Esophagus muscularis mucosa (tissue), 4 donors: ENCODE results near the gene SPRR2B.

Source experiments
- EP300 ChIP-seq: sonication (generic); formaldehyde crosslinking; IDR thresholded peaks from one replicate; pipeline ENCODE4 v1.6.1; 2017; ENCODE audit warnings: antibody characterized with exemption
- POLR2A ChIP-seq: fragments of 450-650 bp; IDR thresholded peaks from one replicate; pipeline ENCODE4 v1.6.1; 2017; ENCODE audit warnings: antibody characterized with exemption, moderate library complexity, mild to moderate bottlenecking, low read depth
- POLR2AphosphoS5 ChIP-seq, 2 donors: sonication (generic); formaldehyde crosslinking; IDR thresholded peaks; one replicate each; pipeline ENCODE4 v1.6.1; 2017; ENCODE audit warnings: antibody characterized with exemption in 2 of 2
- TF ChIP-seq, protein P1 (sequence below), 3 experiments: fragments of 200-600 bp in 2 of 3; fragments of 450-650 bp in 1 of 3; sonication (generic) in 2 of 3; IDR thresholded peaks; one replicate each; pipeline ENCODE4 v1.5.1; 2017 to 2019; ENCODE audit warnings: antibody characterized with exemption in 3 of 3, mild to moderate bottlenecking in 2 of 3, moderate library complexity in 1 of 3

DNA sequence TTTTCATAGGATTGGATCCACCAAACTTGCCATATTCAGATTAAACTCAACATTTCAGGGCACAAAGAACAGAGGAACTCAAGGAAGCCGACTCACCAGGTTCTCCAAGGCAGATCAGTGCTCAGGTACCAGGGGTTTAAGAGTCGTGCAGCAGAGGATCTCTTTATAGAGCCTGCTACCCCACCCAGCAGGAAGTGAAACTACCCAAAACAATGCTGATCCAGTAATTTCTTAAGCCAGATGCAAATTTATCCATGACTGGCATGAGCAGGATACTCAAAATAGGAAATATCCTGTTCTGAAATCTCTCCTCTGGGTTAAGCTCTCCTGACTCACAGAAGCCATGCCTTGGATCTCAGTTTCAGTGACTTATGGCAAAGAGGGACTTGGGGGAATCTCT, 14.0 kb downstream of the SPRR2B start, which contains the start of gene SPRR2A:
- TF ChIP-seq, protein P1, sequence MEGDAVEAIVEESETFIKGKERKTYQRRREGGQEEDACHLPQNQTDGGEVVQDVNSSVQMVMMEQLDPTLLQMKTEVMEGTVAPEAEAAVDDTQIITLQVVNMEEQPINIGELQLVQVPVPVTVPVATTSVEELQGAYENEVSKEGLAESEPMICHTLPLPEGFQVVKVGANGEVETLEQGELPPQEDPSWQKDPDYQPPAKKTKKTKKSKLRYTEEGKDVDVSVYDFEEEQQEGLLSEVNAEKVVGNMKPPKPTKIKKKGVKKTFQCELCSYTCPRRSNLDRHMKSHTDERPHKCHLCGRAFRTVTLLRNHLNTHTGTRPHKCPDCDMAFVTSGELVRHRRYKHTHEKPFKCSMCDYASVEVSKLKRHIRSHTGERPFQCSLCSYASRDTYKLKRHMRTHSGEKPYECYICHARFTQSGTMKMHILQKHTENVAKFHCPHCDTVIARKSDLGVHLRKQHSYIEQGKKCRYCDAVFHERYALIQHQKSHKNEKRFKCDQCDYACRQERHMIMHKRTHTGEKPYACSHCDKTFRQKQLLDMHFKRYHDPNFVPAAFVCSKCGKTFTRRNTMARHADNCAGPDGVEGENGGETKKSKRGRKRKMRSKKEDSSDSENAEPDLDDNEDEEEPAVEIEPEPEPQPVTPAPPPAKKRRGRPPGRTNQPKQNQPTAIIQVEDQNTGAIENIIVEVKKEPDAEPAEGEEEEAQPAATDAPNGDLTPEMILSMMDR (IDR thresholded peaks at IDR 0.05) = no peak
- TF ChIP-seq EP300 (no peak), POLR2AphosphoS5 (IDR thresholded peaks at IDR 0.05) (no peak), POLR2A (no peak)
